K562 (cell line): ENCODE measurements around the gene FSTL4. TPM values are rescaled to one million over a fixed set of nuclear protein-coding genes. Genes with fewer than 3 reads are reported as not detected.

ENCODE experiments used
- ATAC-seq: fragments of 200-7000 bp; cut with Tn5 transposase; 3 replicates; pipeline ENCODE4 v1.9.1; 2020; ENCODE audit warnings: moderate library complexity
- BruUV-seq: library from RNA; stranded (reverse); fragments of 400-500 nt; replicated peaks from 2 replicates; lab custom pipeline; 2021; lab: Mats Ljungman, UMichigan
- CTCF ChIA-PET: fragments of 300-600 bp; formaldehyde crosslinking; extraction: SDS; loops from one replicate; lab custom pipeline; 2021; ENCODE audit warnings: low intra/inter-chr PET ratio; lab: Yijun Ruan, JAX
- POLR2A ChIA-PET: fragments of 300-600, 350-650 bp; sonication (Branson Sonifier 250); formaldehyde crosslinking; extraction: SDS; loops from one replicate; lab custom pipeline; 2021; ENCODE audit warnings: antibody characterized with exemption, inconsistent platforms; lab: Yijun Ruan, JAX
- DNase-seq, 4 experiments: peaks; one replicate each; pipeline versions ENCODE4 v3.0.0 to v3.0.0-alpha.2; 2011 to 2018; ENCODE audit warnings: low spot score in 3 of 4, mixed read lengths in 3 of 4; ENCODE audit errors: extremely low read depth in 1 of 4
- FAIRE-seq: peaks from 2 replicates; lab custom pipeline; 2011; peaks lifted over from hg19 to GRCh38; lab: Jason Lieb, UNC
- H2AFZ ChIP-seq: 2 replicates; pipeline ENCODE4 v1.6.0; 2011; ENCODE audit warnings: low read depth, low read length, control low read depth, inconsistent platforms
- H3K27ac ChIP-seq: fragments of 200-600 bp; 3 replicates; pipeline ENCODE4 v1.8.0; 2011; ENCODE audit warnings: low read depth, mild to moderate bottlenecking, control low read depth, inconsistent platforms, low read length, moderate library complexity, mixed read lengths; ENCODE audit errors: extremely low read depth
- H3K27me3 ChIP-seq, 2 experiments: fragments of 300-600 bp in 1 of 2; 2 replicates in 1 of 2; 3 replicates in 1 of 2; pipeline versions ENCODE4 v1.6.0 to v1.8.0; 2011; ENCODE audit warnings: inconsistent platforms in 2 of 2, low read length in 2 of 2, mild to moderate bottlenecking in 1 of 2, mixed read lengths in 1 of 2, moderate library complexity in 1 of 2; ENCODE audit not compliant: control insufficient read depth in 2 of 2, insufficient read depth in 2 of 2
- H3K36me3 ChIP-seq: fragments of 300-600 bp; 3 replicates; pipeline ENCODE4 v1.8.0; 2011; ENCODE audit warnings: mild to moderate bottlenecking, low read length, inconsistent platforms; ENCODE audit not compliant: control insufficient read depth, insufficient read depth
- H3K4me1 ChIP-seq, 2 experiments: fragments of 200-600 bp in 1 of 2; replicated peaks in 1 of 2; 2 replicates in 1 of 2; 3 replicates in 1 of 2; pipeline versions ENCODE4 v1.5.1 to v1.8.0; 2011; ENCODE audit warnings: inconsistent platforms in 2 of 2, low read length in 2 of 2, mild to moderate bottlenecking in 1 of 2, mixed read lengths in 1 of 2, moderate library complexity in 1 of 2; ENCODE audit not compliant: control insufficient read depth in 2 of 2, insufficient read depth in 2 of 2
- H3K4me2 ChIP-seq: 2 replicates; pipeline ENCODE4 v1.6.1; 2011; ENCODE audit warnings: low read length, control low read depth, inconsistent platforms, mixed read lengths; ENCODE audit not compliant: insufficient read depth
- H3K4me3 ChIP-seq: fragments of 200-600 bp; sonication (generic), shearing (Covaris generic); 2 replicates; pipeline ENCODE4 v1.5.1; 2016; ENCODE audit warnings: control low read depth, inconsistent platforms
- H3K79me2 ChIP-seq: fragments of 200-600 bp; 3 replicates; pipeline ENCODE4 v1.8.0; 2011; ENCODE audit warnings: low read length, inconsistent platforms; ENCODE audit not compliant: control insufficient read depth, insufficient read depth
- H3K9ac ChIP-seq, 2 experiments: 2 replicates each; pipeline versions ENCODE4 v1.6.0 to v1.6.1; 2011; ENCODE audit warnings: low read depth in 2 of 2, low read length in 2 of 2, control low read depth in 1 of 2, inconsistent platforms in 1 of 2, mild to moderate bottlenecking in 1 of 2, mixed read lengths in 1 of 2; ENCODE audit not compliant: insufficient read depth in 1 of 2
- H3K9me1 ChIP-seq: one replicate; pipeline ENCODE4 v1.6.0; 2011; ENCODE audit warnings: inconsistent platforms, mild to moderate bottlenecking, low read length, moderate library complexity; ENCODE audit not compliant: control insufficient read depth, insufficient read depth
- H3K9me3 ChIP-seq: replicated peaks from 2 replicates; pipeline ENCODE4 v1.5.1; 2011; ENCODE audit warnings: low read depth, low read length, inconsistent platforms; ENCODE audit not compliant: control insufficient read depth, insufficient read depth
- H4K20me1 ChIP-seq: replicated peaks from 2 replicates; pipeline ENCODE4 v1.6.1; 2011; ENCODE audit warnings: low read length, inconsistent platforms, mixed read lengths; ENCODE audit not compliant: control insufficient read depth, insufficient read depth
- ARID2 ChIP-seq: fragments of 450-650 bp; IDR thresholded peaks from 2 replicates; pipeline ENCODE4 v1.6.1; 2017; ENCODE audit warnings: antibody characterized with exemption, mild to moderate bottlenecking
- CBX1 ChIP-seq: sonication (generic); IDR thresholded peaks from 2 replicates; pipeline ENCODE4 v1.6.1; 2016; ENCODE audit warnings: antibody characterized with exemption, low read depth, mild to moderate bottlenecking
- DPF2 ChIP-seq: fragments of 450-650 bp; IDR thresholded peaks from 2 replicates; pipeline ENCODE4 v1.6.1; 2016
- GABPB1 ChIP-seq: sonication (generic); formaldehyde crosslinking; IDR thresholded peaks from 2 replicates; pipeline ENCODE4 v1.8.0; 2022; ENCODE audit warnings: mild to moderate bottlenecking, missing genetic modification reagents
- RAD21 ChIP-seq, 2 experiments: fragments of 250-450 bp in 1 of 2; fragments of 450-650 bp in 1 of 2; sonication (Bioruptor Pico) in 1 of 2; formaldehyde crosslinking in 1 of 2; IDR thresholded peaks in 1 of 2; conservative IDR thresholded peaks in 1 of 2; 2 replicates each; pipeline versions ENCODE4 v1.4.0 to v1.8.0; 2020 to 2022; ENCODE audit warnings: mild to moderate bottlenecking in 2 of 2, moderate library complexity in 1 of 2
- RFX1 ChIP-seq: fragments of 450-650 bp; IDR thresholded peaks from 2 replicates; pipeline ENCODE4 v1.6.1; 2016; ENCODE audit warnings: mild to moderate bottlenecking, moderate library complexity
- TRIM28 ChIP-seq: fragments of 450-650 bp; IDR thresholded peaks from 2 replicates; pipeline ENCODE4 v1.6.1; 2017
- ZNF174 ChIP-seq: fragments of 250-450 bp; sonication (Bioruptor Pico); IDR thresholded peaks from 2 replicates; pipeline ENCODE4 v1.4.0; 2020; ENCODE audit warnings: mild to moderate bottlenecking
- ZNF282 ChIP-seq: sonication (generic); formaldehyde crosslinking; IDR thresholded peaks from 2 replicates; pipeline ENCODE4 v1.8.1; 2023; ENCODE audit warnings: missing genetic modification reagents
- ZSCAN32 ChIP-seq: fragments of 450-650 bp; formaldehyde crosslinking; IDR thresholded peaks from 2 replicates; pipeline ENCODE4 v1.4.0; 2020; ENCODE audit warnings: mild to moderate bottlenecking, moderate library complexity
- WGBS: fragments of 100-300 bp; shearing (Covaris generic); methylation state at CpG from one replicate; pipeline ENCODE4 v1.1.6; 2016; ENCODE audit warnings: low coverage, mixed read lengths; ENCODE audit not compliant: insufficient coverage; ENCODE audit errors: missing lambda C conversion rate; 5-methylcytosine and 5-hydroxymethylcytosine counted together
- in situ Hi-C: fragments of 300-500 bp; cut with MboI; formaldehyde crosslinking; loops from 4 replicates; pipeline ENCODE4 v1.15.0; 2018; ENCODE audit warnings: inconsistent platforms, mixed read lengths
- intact Hi-C: fragments of 100-400 bp; cut with micrococcal nuclease; formaldehyde crosslinking; loops from 2 replicates; pipeline ENCODE4 v1.14.2; 2022
- polyA plus RNA-seq, 8 experiments: library from polyadenylated mRNA; depleted of rRNA in 4 of 8; stranded (reverse) in 5 of 8; unstranded in 3 of 8; fragments of >200 nt; fragmentation: Nextera tagmentation in 2 of 8; fragmentation: Illumina TruSeq in 1 of 8; extraction: Ambion mirVana in 2 of 8; extraction: Trizol in 1 of 8; gene quantifications; 2 replicates each; pipeline versions ENCODE4 v1.2.1 to v1.2.3, GENCODE V29; 2011 to 2014; ENCODE audit warnings: inconsistent platforms in 1 of 8, missing spikeins in 1 of 8
- total RNA-seq, 7 experiments: library from RNA; depleted of rRNA in 6 of 7; stranded (reverse); fragments of >200 nt in 6 of 7; fragmentation: Illumina TruSeq in 2 of 7; extraction: Trizol in 2 of 7; gene quantifications; 2 replicates each; pipeline versions ENCODE4 v1.2.1 to v1.2.3, GENCODE V29; 2011 to 2021; ENCODE audit warnings: low replicate concordance in 1 of 7
- TF ChIP-seq, protein P1 (sequence below), 2 experiments: fragments of 450-650 bp in 1 of 2; sonication (generic) in 1 of 2; formaldehyde crosslinking in 1 of 2; IDR thresholded peaks in 1 of 2; conservative IDR thresholded peaks in 1 of 2; 2 replicates each; pipeline versions ENCODE4 v1.6.1 to v1.8.1; 2016 to 2023; ENCODE audit warnings: mild to moderate bottlenecking in 2 of 2, moderate library complexity in 2 of 2, inconsistent platforms in 1 of 2, missing genetic modification reagents in 1 of 2
- TF ChIP-seq, protein P2 (sequence below): sonication (generic); formaldehyde crosslinking; IDR thresholded peaks from 2 replicates; pipeline ENCODE4 v1.8.0; 2022; ENCODE audit warnings: mild to moderate bottlenecking, missing genetic modification reagents

Gene FSTL4
- total and polyA plus RNA-seq, 9 of the 15 experiments (the other 6 are each of a cell fraction or from before 2014, with no cell fraction given) = 0.08 to 0.18 (median 0.10) TPM; not detected in 5

DNA sequence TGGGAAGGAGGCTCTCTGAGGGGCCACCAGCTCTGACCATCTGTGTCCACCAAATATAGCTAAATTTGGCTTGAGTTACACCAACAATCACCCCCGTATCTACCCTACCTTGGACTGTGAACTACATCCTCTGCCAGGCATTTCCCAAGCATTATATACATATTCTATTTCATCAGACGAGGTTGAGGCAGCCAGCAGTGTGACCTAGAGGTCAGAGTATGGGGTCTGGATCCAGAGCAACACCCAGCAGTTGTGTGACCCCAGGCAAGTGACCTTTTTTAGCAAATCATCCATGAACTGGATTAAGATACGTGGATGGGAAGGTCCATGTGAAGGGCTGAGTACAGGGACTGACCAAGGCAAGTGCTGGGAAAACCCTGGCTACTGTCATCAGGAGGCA is 379.9 kb downstream of the FSTL4 start:
- Histone ChIP-seq H3K27me3 (peaks cover 0 to 12% of the 10 kb centered on the region in 2 experiments; a peak in 2 of 5 replicates), H3K9ac (no peak overlapping the region; a peak in 1 of 4 replicates), H3K4me1 (peaks cover 0 to 8% of the 10 kb centered on the region in 2 experiments; a peak in 2 of 5 replicates), H3K4me2 (no peak overlapping the region), H3K9me3 (no peaks in the 10 kb centered on the region), H3K4me3 (no peak overlapping the region), H3K27ac (no peak overlapping the region), H4K20me1 (no peaks in the 10 kb centered on the region; the same call in 1 of the 2 replicates), H2AFZ (no peak overlapping the region), H3K9me1 (no peaks in the 10 kb centered on the region), H3K36me3 (no peaks in the 10 kb centered on the region), H3K79me2 (no peaks in the 10 kb centered on the region)
- FAIRE-seq (no peak), DNase-seq (no peak), ATAC-seq (no peak)
- TF ChIP-seq RFX1 (no peak), DPF2 (no peak), ZNF174 (CRISPR knock-in tag) (no peak), ARID2 (no peak), GABPB1 (CRISPR knock-in tag) (no peak), ZNF282 (no peak), CBX1 (no peak), ZSCAN32 (CRISPR knock-in tag) (no peak), RAD21 (CRISPR knock-in tag; conservative IDR thresholded peaks at IDR 0.05 in 1 of 2, IDR thresholded peaks at IDR 0.05 in 1 of 2) (no peak), TRIM28 (no peak)
- TF ChIP-seq, protein P1, sequence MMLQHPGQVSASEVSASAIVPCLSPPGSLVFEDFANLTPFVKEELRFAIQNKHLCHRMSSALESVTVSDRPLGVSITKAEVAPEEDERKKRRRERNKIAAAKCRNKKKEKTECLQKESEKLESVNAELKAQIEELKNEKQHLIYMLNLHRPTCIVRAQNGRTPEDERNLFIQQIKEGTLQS (IDR thresholded peaks at IDR 0.05) = no peak
- TF ChIP-seq, protein P1 (CRISPR knock-in tag; conservative IDR thresholded peaks at IDR 0.05) = no peak
- TF ChIP-seq, protein P2, sequence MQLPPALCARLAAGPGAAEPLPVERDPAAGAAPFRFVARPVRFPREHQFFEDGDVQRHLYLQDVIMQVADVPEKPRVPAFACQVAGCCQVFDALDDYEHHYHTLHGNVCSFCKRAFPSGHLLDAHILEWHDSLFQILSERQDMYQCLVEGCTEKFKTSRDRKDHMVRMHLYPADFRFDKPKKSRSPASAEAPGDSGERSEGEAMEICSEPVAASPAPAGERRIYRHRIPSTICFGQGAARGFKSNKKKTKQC (CRISPR knock-in tag) = no peak
- POLR2A ChIA-PET = no interaction called here
- intact Hi-C loops = no loop called here
- in situ Hi-C loops = no loop called here
- CTCF ChIA-PET = no interaction called here
- WGBS = 28% methylated on average over 3 of the region's 3 CpGs
- no TSS peak for BruUV-seq
